ENCODE measurements around the gene BMP8B.

Gene BMP8B

GRCh38 chr1:39788758-39789570, at the start of gene BMP8B:
TSS of gene BMP8B (minus strand) at chr1:39788865. CDS start at chr1:39788485, 380 bp downstream.
- TF ChIP-seq CTCF (IDR thresholded peaks at IDR 0.05; ENCODE audit: extremely low read depth, insufficient read depth, missing control alignments): no peak
- DNase-seq (ENCODE audit: low spot score): peak; percentile 86
- in situ Hi-C loops (cut with MboI; ENCODE audit: low pct_unique_long_range_greater_than_20kb, low sequenced_read_pairs, unreplicated experiment): no loop called here

DNA sequence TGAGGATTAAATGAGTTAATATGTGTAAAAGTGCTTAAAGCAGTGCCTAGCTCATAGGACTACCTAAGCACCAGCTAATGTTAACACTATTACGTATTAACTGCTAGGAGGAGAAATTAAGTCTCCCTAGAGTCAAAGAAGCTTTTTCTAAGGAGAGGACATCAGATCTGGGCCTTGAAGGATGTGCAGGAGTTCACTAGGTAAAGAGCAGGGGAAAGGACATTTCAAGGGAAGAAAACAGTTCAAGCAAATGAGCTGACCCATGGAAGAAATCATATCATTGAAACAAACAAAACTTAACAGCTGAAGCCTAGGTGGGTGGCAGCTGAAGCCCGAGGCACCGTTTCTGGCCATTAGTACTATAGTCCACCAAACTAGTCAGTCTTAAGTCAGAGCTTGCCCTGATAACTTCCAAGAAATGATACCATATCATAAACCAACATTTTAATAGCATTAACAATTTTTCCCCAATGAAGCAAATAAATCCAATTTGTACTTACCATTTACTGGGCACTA, 48.0 kb upstream of the BMP8B start:
- in situ Hi-C loops (cut with MboI; ENCODE audit: low pct_unique_long_range_greater_than_20kb, low sequenced_read_pairs, unreplicated experiment): no loop called here
- TF ChIP-seq CTCF (IDR thresholded peaks at IDR 0.05; ENCODE audit: extremely low read depth, insufficient read depth, missing control alignments): no peak
- DNase-seq (ENCODE audit: low spot score): no peak

GRCh38 chr1:39835935-39836594, 47.4 kb upstream of the BMP8B start:
- in situ Hi-C loops (cut with MboI; ENCODE audit: low pct_unique_long_range_greater_than_20kb, low sequenced_read_pairs, unreplicated experiment): no loop called here
- TF ChIP-seq CTCF (IDR thresholded peaks at IDR 0.05; ENCODE audit: extremely low read depth, insufficient read depth, missing control alignments): no peak
- DNase-seq (ENCODE audit: low spot score): no peak

GRCh38 chr1:39835110-39835509, 46.4 kb upstream of the BMP8B start:
- no peak for DNase-seq (ENCODE audit: low spot score)
- in situ Hi-C loops (cut with MboI; ENCODE audit: low pct_unique_long_range_greater_than_20kb, low sequenced_read_pairs, unreplicated experiment): no loop called here
- no peak for TF ChIP-seq CTCF (IDR thresholded peaks at IDR 0.05; ENCODE audit: extremely low read depth, insufficient read depth, missing control alignments)

GRCh38 chr1:39833621-39834385, 45.1 kb upstream of the BMP8B start:
- TF ChIP-seq CTCF (IDR thresholded peaks at IDR 0.05; ENCODE audit: extremely low read depth, insufficient read depth, missing control alignments): no peak
- no peak for DNase-seq (ENCODE audit: low spot score)
- in situ Hi-C loops (cut with MboI; ENCODE audit: low pct_unique_long_range_greater_than_20kb, low sequenced_read_pairs, unreplicated experiment): no loop called here

DNA sequence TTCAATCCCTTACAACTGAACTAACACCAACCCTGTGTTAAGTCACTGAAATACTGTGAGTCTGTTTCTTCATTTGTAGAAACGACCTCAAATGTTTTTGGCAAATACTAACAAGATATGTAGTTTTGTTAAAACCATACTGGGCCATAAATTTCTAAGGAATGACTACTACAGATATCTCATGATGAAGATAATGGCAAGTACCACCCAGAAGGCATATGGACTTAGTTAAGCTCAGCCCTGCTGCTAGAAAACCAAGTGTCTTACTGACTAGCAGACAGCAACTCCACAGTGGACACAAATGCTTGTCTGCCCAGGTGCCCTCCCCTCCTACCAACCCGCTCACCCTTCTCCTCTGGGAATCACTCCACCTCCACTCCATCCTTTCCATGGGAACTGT, 44.5 kb upstream of the BMP8B start:
- in situ Hi-C loops (cut with MboI; ENCODE audit: low pct_unique_long_range_greater_than_20kb, low sequenced_read_pairs, unreplicated experiment): no loop called here
- DNase-seq (ENCODE audit: low spot score): no peak

More for the DNA sequence above, 44.5 kb upstream of the BMP8B start:
- TF ChIP-seq CTCF (IDR thresholded peaks at IDR 0.05; ENCODE audit: extremely low read depth, insufficient read depth, missing control alignments): no peak

Data from GM13977 (cell line).